Measurements from ENCODE around the gene KCNH1. TPM values are rescaled to one million over a fixed set of nuclear protein-coding genes. Genes with fewer than 3 reads are reported as not detected.
"Not testable (repeated sequence)": the region's sequence is repeated elsewhere in the genome, so short reads cannot be mapped to it uniquely, and the experiment has no call there.

KCNH1 gene
- polyA plus RNA-seq, 3 donors, result 0.14 to 0.35 (median 0.28) TPM

- DNase-seq, result no peak
Observed at GRCh38 chr1:211009944-211010343, 124.0 kb downstream of the KCNH1 start.

GRCh38 chr1:211007830-211008229 lies 126.1 kb downstream of the KCNH1 start:
- DNase-seq, result no peak

GRCh38 chr1:210995931-210996330 lies 138.0 kb downstream of the KCNH1 start:
- DNase-seq, result not testable (repeated sequence)

GRCh38 chr1:210992837-210993236 lies 141.1 kb downstream of the KCNH1 start:
- no peak for DNase-seq

GRCh38 chr1:210989905-210990304 lies 144.0 kb downstream of the KCNH1 start:
- no peak for DNase-seq

GRCh38 chr1:210981490-210981889 lies 152.5 kb downstream of the KCNH1 start:
- DNase-seq, result no peak

GRCh38 chr1:210980082-210980481 lies 153.9 kb downstream of the KCNH1 start:
- DNase-seq, result no peak

- DNase-seq, result no peak
Observed at GRCh38 chr1:210978974-210979354, 155.0 kb downstream of the KCNH1 start.

GRCh38 chr1:210978316-210978973 lies 155.5 kb downstream of the KCNH1 start:
- DNase-seq, result no peak

- DNase-seq, result no peak
Observed at GRCh38 chr1:210951279-210951678, 182.7 kb downstream of the KCNH1 start.

GRCh38 chr1:210949940-210950546 lies 183.9 kb downstream of the KCNH1 start:
- not testable (repeated sequence) for DNase-seq

- DNase-seq, result no peak
Observed at GRCh38 chr1:210949489-210949888, 184.5 kb downstream of the KCNH1 start.

GRCh38 chr1:210949039-210949438 lies 184.9 kb downstream of the KCNH1 start:
- DNase-seq, result no peak

- DNase-seq, result no peak
Observed at GRCh38 chr1:210944252-210944651, 189.7 kb downstream of the KCNH1 start.

- DNase-seq, result no peak
Observed at GRCh38 chr1:210942513-210942912, 191.4 kb downstream of the KCNH1 start.

GRCh38 chr1:210940081-210940617 lies 193.8 kb downstream of the KCNH1 start:
- DNase-seq, result no peak

- no peak for DNase-seq
Observed at GRCh38 chr1:210938416-210938925, 195.5 kb downstream of the KCNH1 start.

- no peak for DNase-seq
Observed at GRCh38 chr1:210937846-210938245, 196.1 kb downstream of the KCNH1 start.

- no peak for DNase-seq
Observed at GRCh38 chr1:210935905-210936304, 198.0 kb downstream of the KCNH1 start.

- DNase-seq, result no peak
Observed at GRCh38 chr1:210932104-210932503, 201.8 kb downstream of the KCNH1 start.

- DNase-seq, result no peak
Observed at GRCh38 chr1:210922666-210923065, 211.3 kb downstream of the KCNH1 start.

- no peak for DNase-seq
Observed at GRCh38 chr1:210920716-210921694, 212.9 kb downstream of the KCNH1 start.
